Measurements from ENCODE around the gene PHF23. TPM values are rescaled to one million over a fixed set of nuclear protein-coding genes. Genes with fewer than 3 reads are reported as not detected.

The PHF23 gene
- total RNA-seq, 1 donor from 2014 or later = 80.9 TPM

DNA sequence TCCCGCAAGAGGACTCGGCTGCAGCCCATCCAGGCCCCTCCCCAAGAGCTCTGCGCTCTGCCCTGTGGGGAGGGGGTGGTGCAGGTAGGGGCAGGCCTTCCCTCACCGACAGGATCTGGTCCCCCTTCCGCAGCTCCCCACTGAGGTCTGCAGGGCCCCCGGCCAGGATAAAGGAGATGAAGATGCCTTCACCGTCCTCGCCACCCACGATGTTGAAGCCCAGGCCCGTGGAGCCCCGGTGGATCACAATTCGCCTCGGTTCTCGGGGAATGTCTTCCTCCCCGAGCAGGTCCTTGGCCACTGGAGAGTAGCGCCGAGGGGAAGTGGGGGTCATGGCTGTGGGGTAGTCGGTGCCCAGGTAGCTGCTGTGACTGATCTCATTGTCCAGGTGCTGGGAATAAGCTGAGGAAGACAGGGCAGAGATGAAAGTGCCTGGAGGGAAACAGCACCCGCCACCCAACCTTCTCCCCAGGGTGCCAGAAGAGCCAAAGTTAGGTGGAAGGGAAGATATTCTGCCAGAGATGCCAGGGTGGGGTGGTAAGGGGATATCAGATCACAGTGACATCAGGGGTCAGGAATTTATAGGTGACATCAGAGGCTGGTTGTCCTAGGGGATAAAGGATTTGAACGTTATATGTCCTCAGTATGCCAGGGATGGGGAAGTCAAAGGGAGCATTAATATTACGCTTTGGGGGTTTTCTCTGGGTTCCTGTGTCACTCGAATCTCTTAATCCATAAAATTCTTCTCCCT lies 42.4 kb downstream of the PHF23 start:
- Mint-ChIP-seq H3K27me3 (ENCODE audit: unreplicated experiment) (peaks cover 11% of the 10 kb centered on the region), H3K36me3 (ENCODE audit: low read depth, unreplicated experiment) (peaks cover 38% of the 10 kb centered on the region), H3K9me3 (ENCODE audit: unreplicated experiment) (no peaks in the 10 kb centered on the region), H3K4me1 (ENCODE audit: unreplicated experiment) (peaks cover 3% of the 10 kb centered on the region), H3K4me3 (ENCODE audit: unreplicated experiment) (peak overlapping the region; percentile 49), H3K27ac (ENCODE audit: unreplicated experiment) (no peak overlapping the region)
- TF ChIP-seq CTCF (IDR thresholded peaks at IDR 0.05; ENCODE audit: unreplicated experiment) = no peak
- DNase-seq (ENCODE audit: low spot score) = no peak

GRCh38 chr17:7195971-7196370 lies 43.3 kb downstream of the PHF23 start:
- no peak for DNase-seq (ENCODE audit: low spot score)
- H3K27ac Mint-ChIP-seq (ENCODE audit: unreplicated experiment) = no peak overlapping the region
- no peak for TF ChIP-seq CTCF (IDR thresholded peaks at IDR 0.05; ENCODE audit: unreplicated experiment)
- H3K4me3 Mint-ChIP-seq (ENCODE audit: unreplicated experiment) = peak overlapping the region; percentile 67
- peaks cover 37% of the 10 kb centered on the region for H3K36me3 Mint-ChIP-seq (ENCODE audit: low read depth, unreplicated experiment)
- peaks cover 3% of the 10 kb centered on the region for H3K4me1 Mint-ChIP-seq (ENCODE audit: unreplicated experiment)
- H3K9me3 Mint-ChIP-seq (ENCODE audit: unreplicated experiment) = no peaks in the 10 kb centered on the region
- peaks cover 14% of the 10 kb centered on the region for H3K27me3 Mint-ChIP-seq (ENCODE audit: unreplicated experiment)

- H3K27me3 Mint-ChIP-seq (ENCODE audit: unreplicated experiment) = peaks cover 14% of the 10 kb centered on the region
- peak overlapping the region; percentile 37 for H3K4me3 Mint-ChIP-seq (ENCODE audit: unreplicated experiment)
- DNase-seq (ENCODE audit: low spot score) = no peak
- no peak overlapping the region for H3K27ac Mint-ChIP-seq (ENCODE audit: unreplicated experiment)
- no peaks in the 10 kb centered on the region for H3K9me3 Mint-ChIP-seq (ENCODE audit: unreplicated experiment)
- H3K4me1 Mint-ChIP-seq (ENCODE audit: unreplicated experiment) = peaks cover 3% of the 10 kb centered on the region
- peaks cover 36% of the 10 kb centered on the region for H3K36me3 Mint-ChIP-seq (ENCODE audit: low read depth, unreplicated experiment)
- TF ChIP-seq CTCF (IDR thresholded peaks at IDR 0.05; ENCODE audit: unreplicated experiment) = no peak
Measured at GRCh38 chr17:7192271-7192937, 46.9 kb downstream of the PHF23 start.

- DNase-seq (ENCODE audit: low spot score) = no peak
- Mint-ChIP-seq H3K4me1 (ENCODE audit: unreplicated experiment) (peaks cover 3% of the 10 kb centered on the region), H3K4me3 (ENCODE audit: unreplicated experiment) (no peak overlapping the region), H3K27me3 (ENCODE audit: unreplicated experiment) (peaks cover 10% of the 10 kb centered on the region), H3K27ac (ENCODE audit: unreplicated experiment) (no peak overlapping the region), H3K9me3 (ENCODE audit: unreplicated experiment) (no peaks in the 10 kb centered on the region), H3K36me3 (ENCODE audit: low read depth, unreplicated experiment) (peaks cover 30% of the 10 kb centered on the region)
- TF ChIP-seq CTCF (IDR thresholded peaks at IDR 0.05; ENCODE audit: unreplicated experiment) = no peak
Measured at GRCh38 chr17:7191571-7192270, 47.5 kb downstream of the PHF23 start.

All from endothelial cell (in vitro differentiated cells).